ENCODE results near the gene SSTR4. TPM values are rescaled to one million over a fixed set of nuclear protein-coding genes. Genes with fewer than 3 reads are reported as not detected.

The SSTR4 gene
- total RNA-seq, 1 experiment from 2014 or later, result not detected

DNA sequence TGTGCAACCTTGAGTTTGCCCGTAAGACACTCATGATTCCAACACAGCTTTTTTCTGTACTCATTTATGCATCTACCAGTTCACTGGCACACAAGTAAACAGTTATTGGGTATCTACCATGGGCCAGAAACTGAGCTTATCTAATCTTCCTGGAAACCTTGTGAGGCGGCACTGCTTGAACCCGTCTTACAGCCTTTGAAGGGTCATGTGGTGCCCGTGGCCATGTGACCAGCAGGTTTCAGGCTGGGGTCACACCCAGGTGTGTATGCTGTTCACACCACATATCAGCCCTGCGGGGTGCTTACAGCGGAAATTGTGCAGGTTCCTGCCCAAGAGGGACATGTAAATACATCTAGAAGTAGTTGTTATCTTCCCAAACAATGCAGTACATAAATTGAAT lies 8.3 kb downstream of the SSTR4 start:
- DNase-seq (ENCODE audit: low read depth), result no peak

GRCh38 chr20:23046431-23046830 lies 11.3 kb downstream of the SSTR4 start:
- no peak for DNase-seq (ENCODE audit: low read depth)

- no peak for DNase-seq (ENCODE audit: low read depth)
Measured at GRCh38 chr20:23047001-23047737, 12.1 kb downstream of the SSTR4 start.

GRCh38 chr20:23047738-23048214 lies 12.7 kb downstream of the SSTR4 start:
- DNase-seq (ENCODE audit: low read depth), result no peak

GRCh38 chr20:23048283-23049200 lies 13.4 kb downstream of the SSTR4 start:
- DNase-seq (ENCODE audit: low read depth), result peak; percentile 54

DNA sequence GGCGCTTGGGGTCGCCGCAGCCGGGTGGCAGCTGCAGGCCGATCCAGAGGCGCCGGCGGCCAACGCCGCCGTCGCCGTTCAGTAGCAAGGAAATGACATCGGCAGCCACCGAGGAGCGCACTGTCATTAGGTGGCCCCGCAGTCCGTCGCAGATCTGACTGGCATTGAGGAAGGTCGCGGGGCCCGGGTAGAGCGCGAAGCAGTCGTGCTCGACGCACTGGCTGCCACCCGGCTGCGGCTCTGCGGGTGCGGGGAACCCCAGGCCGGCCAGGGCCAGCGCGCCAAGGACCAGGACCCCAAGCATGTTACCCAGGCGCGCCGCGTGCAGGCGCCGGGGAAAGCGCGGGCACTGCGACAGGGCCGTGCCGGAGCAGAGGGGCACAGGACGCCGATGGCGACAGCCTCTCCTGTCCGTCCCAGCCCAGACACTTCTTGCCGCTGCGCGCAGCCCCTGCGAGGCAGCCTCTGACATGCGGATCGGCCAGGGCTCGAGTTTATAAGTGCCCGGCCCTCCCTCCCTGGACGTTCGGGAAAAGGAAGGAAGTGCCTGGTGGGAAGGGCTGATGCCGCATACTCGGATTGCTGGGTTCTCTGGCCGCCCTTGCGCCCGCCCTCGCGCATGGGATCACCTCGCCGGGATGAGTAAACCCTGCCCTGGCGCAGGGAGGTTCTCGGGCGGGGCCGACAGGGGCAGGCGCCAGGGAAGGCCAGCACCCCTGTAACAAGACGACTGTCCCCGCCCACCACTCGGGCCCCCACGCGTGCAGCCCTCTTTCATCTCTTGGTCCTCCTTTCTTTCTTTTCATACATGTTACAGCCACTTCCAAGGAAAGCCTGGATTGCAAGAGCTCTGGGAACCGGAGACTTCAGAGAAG lies 14.3 kb downstream of the SSTR4 start, which contains the start of gene THBD:
TSS of gene THBD (minus strand) at position 472 of the 875 bp plus-strand sequence. CDS start at position 304, 168 bp downstream.
- peak; percentile 93 for DNase-seq (ENCODE audit: low read depth)

DNA sequence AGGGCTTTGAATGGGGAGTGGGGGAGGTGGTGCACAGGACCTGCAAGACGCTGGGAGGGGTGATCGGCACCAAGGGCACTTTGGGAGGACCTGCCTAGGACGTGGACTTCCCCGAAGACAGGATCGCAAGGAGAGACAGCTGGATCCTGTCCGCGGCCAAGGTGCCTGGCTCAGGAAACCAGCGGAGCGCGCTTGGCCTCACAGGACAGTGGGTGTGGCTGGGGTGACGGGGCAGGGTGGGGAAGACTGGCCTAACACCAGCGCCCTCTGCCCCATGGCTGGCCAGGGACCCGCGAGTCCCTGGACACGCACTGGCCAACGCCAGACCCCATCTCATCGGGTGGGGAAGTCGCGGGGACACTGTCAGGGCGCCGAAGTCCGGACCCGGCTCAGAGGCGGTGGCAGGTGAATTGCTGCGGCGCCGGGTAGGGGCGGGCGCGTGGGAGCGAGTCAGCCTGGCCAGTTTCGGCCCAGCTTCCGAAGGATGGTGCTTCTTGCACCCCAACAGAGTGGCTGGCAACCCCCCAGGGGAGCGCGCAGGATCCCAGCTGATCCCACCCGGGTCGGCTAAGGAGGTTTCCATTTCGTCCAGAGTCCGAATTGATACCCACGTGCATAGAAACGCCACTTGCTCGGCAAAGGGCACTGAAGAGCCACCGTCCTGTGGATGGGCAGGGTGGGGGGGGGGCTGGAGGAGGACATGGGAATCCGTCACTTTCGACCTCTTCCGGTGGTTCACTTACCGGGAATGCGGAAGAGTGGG lies 15.1 kb downstream of the SSTR4 start:
- DNase-seq (ENCODE audit: low read depth), result peak; percentile 79

DNA sequence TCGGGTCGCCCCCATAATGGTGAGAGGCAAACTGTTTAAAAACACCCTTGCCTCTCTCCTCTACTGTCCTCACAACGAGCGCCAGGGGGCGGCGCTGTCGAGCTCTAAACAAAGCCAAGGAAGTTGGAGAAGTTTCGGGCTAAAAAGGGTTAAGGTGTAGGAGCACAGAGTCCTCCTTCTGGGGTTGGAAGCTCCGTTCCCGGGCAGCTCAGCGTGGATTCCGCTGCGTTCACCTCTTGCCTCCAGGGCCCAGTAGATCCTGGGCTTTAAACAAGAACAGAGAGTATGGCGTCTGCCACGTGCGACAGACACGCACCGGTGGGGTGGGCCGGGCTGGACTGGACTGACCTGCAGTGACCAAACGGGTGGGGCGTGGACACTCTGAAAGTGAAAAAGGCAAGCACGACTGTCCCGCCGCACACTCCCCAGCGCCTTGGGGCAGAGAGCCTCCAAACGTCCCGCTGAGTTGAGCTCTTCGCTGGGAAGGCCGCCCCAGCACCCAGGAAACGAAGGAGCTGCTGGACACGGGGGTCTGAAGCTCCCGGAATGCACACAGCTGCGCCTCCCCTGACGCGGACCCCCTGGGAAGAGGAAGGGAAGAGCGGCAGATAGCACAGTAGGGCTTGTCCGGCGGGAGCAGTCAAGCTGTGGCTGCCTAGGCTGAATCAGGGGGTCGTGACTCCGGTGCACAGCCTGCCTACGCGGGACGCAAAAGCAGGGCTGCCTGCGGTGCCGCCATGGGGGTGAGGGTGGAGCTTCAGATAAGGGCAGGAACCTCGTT lies 15.9 kb downstream of the SSTR4 start:
- peak; percentile 92 for DNase-seq (ENCODE audit: low read depth)

DNA sequence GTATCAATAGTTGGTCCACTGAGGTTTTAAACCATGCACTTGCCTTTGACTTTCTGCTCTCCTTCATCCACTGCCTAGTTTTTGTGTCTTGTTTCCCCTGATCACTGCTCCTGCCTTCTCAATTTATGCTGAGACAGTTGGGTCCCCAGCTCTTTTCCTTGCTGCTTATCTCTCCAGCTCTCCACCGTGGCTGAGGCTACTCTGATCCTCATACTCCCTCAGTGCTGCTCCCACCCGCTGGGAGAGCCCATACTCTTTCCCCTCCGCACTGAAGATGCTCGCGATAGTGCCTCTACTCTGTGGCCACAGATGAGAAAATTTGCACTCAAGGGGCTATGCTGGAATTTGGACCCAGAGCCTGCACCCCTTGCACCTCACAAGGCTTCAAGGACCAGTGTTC lies 17.8 kb downstream of the SSTR4 start:
- DNase-seq (ENCODE audit: low read depth), result no peak

- no peak for DNase-seq (ENCODE audit: low read depth)
Measured at GRCh38 chr20:23058240-23058639, 23.1 kb downstream of the SSTR4 start.

GRCh38 chr20:23059001-23059400 lies 23.9 kb downstream of the SSTR4 start:
- no peak for DNase-seq (ENCODE audit: low read depth)

- peak; percentile 42 for DNase-seq (ENCODE audit: low read depth)
Measured at GRCh38 chr20:23059846-23060245, 24.7 kb downstream of the SSTR4 start.

DNA sequence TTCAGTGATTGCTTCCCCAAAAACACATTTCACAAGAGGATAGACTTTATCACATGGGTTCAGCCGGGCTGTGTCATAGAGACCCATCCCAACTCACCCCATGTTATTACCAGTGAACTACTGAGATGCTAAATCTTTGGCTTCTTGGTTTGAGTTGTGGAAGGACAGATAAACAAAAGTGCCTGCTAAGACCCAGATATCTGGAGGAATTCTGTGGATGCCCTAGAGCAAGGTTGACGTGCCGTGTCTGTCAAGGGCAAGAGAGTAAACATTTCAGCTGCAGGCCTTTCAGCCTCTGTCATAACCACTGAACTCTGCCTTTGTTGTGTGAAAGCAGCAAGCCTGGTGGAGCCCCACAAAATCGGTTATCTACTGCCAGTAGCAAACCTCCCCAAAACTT lies 25.5 kb downstream of the SSTR4 start:
- DNase-seq (ENCODE audit: low read depth), result peak; percentile 93

DNA sequence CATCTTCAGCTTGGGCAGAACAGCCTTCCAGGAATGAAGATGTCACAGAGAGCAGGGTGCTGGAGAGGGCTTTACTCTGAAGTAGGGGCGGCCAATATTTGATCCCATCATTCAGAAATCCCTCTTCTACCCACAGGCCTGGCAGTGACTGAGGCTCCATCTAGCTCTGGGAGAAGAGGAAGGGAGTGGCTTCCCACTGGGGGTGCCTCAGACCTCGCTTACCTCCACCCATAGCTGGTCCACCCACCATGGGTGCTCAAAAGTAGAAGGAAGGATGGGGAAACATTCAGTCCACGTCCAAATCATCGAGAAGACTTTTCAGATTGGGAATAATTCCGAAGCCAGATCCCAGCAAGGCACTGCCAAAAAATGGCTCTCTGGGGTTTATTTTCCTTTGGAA lies 26.1 kb downstream of the SSTR4 start:
- no peak for DNase-seq (ENCODE audit: low read depth)

GRCh38 chr20:23061734-23062561 lies 26.8 kb downstream of the SSTR4 start:
- peak; percentile 93 for DNase-seq (ENCODE audit: low read depth)

GRCh38 chr20:23062632-23063031 lies 27.5 kb downstream of the SSTR4 start:
- DNase-seq (ENCODE audit: low read depth), result no peak

GRCh38 chr20:23063168-23063567 lies 28.1 kb downstream of the SSTR4 start:
- no peak for DNase-seq (ENCODE audit: low read depth)

GRCh38 chr20:23063581-23063980 lies 28.5 kb downstream of the SSTR4 start:
- no peak for DNase-seq (ENCODE audit: low read depth)
